Nephron (organoid): ENCODE measurements around the gene LEF1.

Experiments used
- H3K27ac Mint-ChIP-seq, 3 experiments: 2 replicates each; pipeline ENCODE4 v1.8.0; 2020; ENCODE audit warnings: mixed read lengths in 3 of 3, mild to moderate bottlenecking in 2 of 3, moderate library complexity in 1 of 3
- H3K27me3 Mint-ChIP-seq: 2 replicates; pipeline ENCODE4 v1.8.0; 2021; ENCODE audit warnings: low read depth, mild to moderate bottlenecking, moderate library complexity, mixed read lengths
- H3K36me3 Mint-ChIP-seq: 2 replicates; pipeline ENCODE4 v1.8.0; 2020; ENCODE audit warnings: low read depth, mixed read lengths
- H3K4me1 Mint-ChIP-seq: 2 replicates; pipeline ENCODE4 v1.8.0; 2020; ENCODE audit warnings: mixed read lengths
- H3K4me3 Mint-ChIP-seq, 3 experiments: 2 replicates each; pipeline ENCODE4 v1.8.0; 2020; ENCODE audit warnings: mild to moderate bottlenecking in 3 of 3, mixed read lengths in 3 of 3, moderate library complexity in 2 of 3
- H3K9me3 Mint-ChIP-seq: 2 replicates; pipeline ENCODE4 v1.8.0; 2020; ENCODE audit warnings: mixed read lengths
- CTCF ChIP-seq, 3 experiments: fragments of 200-600 bp; sonication (generic); IDR thresholded peaks; one replicate each; pipeline ENCODE4 v1.5.0; 2021; ENCODE audit warnings: antibody characterized with exemption in 3 of 3; ENCODE audit not compliant: unreplicated experiment in 3 of 3

Gene LEF1

GRCh38 chr4:108010167-108010566 lies 158.6 kb downstream of the LEF1 start:
- Mint-ChIP-seq H3K27me3 (no peaks in the 10 kb centered on the region), H3K4me1 (peaks cover 7% of the 10 kb centered on the region), H3K27ac (no peak overlapping the region), H3K9me3 (peaks cover 2% of the 10 kb centered on the region), H3K4me3 (no peak overlapping the region), H3K36me3 (peaks cover 76% of the 10 kb centered on the region)
- no peak for TF ChIP-seq CTCF (IDR thresholded peaks at IDR 0.05; ENCODE audit: unreplicated experiment in 3 of 3)

GRCh38 chr4:108008721-108009120 lies 160.0 kb downstream of the LEF1 start:
- H3K4me1 Mint-ChIP-seq, result peaks cover 11% of the 10 kb centered on the region
- no peaks in the 10 kb centered on the region for H3K27me3 Mint-ChIP-seq
- no peak for TF ChIP-seq CTCF (IDR thresholded peaks at IDR 0.05; ENCODE audit: unreplicated experiment in 3 of 3)
- H3K9me3 Mint-ChIP-seq, result peaks cover 2% of the 10 kb centered on the region
- H3K4me3 Mint-ChIP-seq, result no peak overlapping the region
- H3K36me3 Mint-ChIP-seq, result peaks cover 68% of the 10 kb centered on the region
- no peak overlapping the region for H3K27ac Mint-ChIP-seq

GRCh38 chr4:108007984-108008383 lies 160.7 kb downstream of the LEF1 start:
- peaks cover 2% of the 10 kb centered on the region for H3K9me3 Mint-ChIP-seq
- H3K27ac Mint-ChIP-seq, result no peak overlapping the region
- TF ChIP-seq CTCF (IDR thresholded peaks at IDR 0.05; ENCODE audit: unreplicated experiment in 3 of 3), result no peak
- peaks cover 69% of the 10 kb centered on the region for H3K36me3 Mint-ChIP-seq
- no peaks in the 10 kb centered on the region for H3K27me3 Mint-ChIP-seq
- H3K4me1 Mint-ChIP-seq, result peaks cover 11% of the 10 kb centered on the region
- H3K4me3 Mint-ChIP-seq, result no peak overlapping the region

- Mint-ChIP-seq H3K4me1 (peaks cover 11% of the 10 kb centered on the region), H3K9me3 (peaks cover 4% of the 10 kb centered on the region)
Observed at GRCh38 chr4:108006361-108006760, 162.4 kb downstream of the LEF1 start.

GRCh38 chr4:108005807-108006206 lies 162.9 kb downstream of the LEF1 start:
- no peak for TF ChIP-seq CTCF (IDR thresholded peaks at IDR 0.05; ENCODE audit: unreplicated experiment in 3 of 3)
- H3K9me3 Mint-ChIP-seq, result peaks cover 8% of the 10 kb centered on the region
- no peaks in the 10 kb centered on the region for H3K27me3 Mint-ChIP-seq
- no peak overlapping the region for H3K4me3 Mint-ChIP-seq
- H3K27ac Mint-ChIP-seq, result no peak overlapping the region
- peaks cover 67% of the 10 kb centered on the region for H3K36me3 Mint-ChIP-seq
- H3K4me1 Mint-ChIP-seq, result peaks cover 11% of the 10 kb centered on the region

More at GRCh38 chr4:108006361-108006760, 162.4 kb downstream of the LEF1 start:
- Mint-ChIP-seq H3K4me3 (no peak overlapping the region), H3K27me3 (no peaks in the 10 kb centered on the region), H3K36me3 (peaks cover 67% of the 10 kb centered on the region), H3K27ac (no peak overlapping the region)
- TF ChIP-seq CTCF (IDR thresholded peaks at IDR 0.05; ENCODE audit: unreplicated experiment in 3 of 3), result no peak

- H3K36me3 Mint-ChIP-seq, result peaks cover 68% of the 10 kb centered on the region
- no peak overlapping the region for H3K4me3 Mint-ChIP-seq
- H3K27ac Mint-ChIP-seq, result peak overlapping the region in 2 of 3 experiments; percentile 2 to 11
- H3K9me3 Mint-ChIP-seq, result peaks cover 8% of the 10 kb centered on the region
- peaks cover 11% of the 10 kb centered on the region for H3K4me1 Mint-ChIP-seq
- TF ChIP-seq CTCF (IDR thresholded peaks at IDR 0.05; ENCODE audit: unreplicated experiment in 3 of 3), result no peak
- H3K27me3 Mint-ChIP-seq, result no peaks in the 10 kb centered on the region
Observed at GRCh38 chr4:108004646-108005045, 164.1 kb downstream of the LEF1 start.
